ENCODE measurements around the gene ADORA2A. TPM values are rescaled to one million over a fixed set of nuclear protein-coding genes. Genes with fewer than 3 reads are reported as not detected.

The ADORA2A gene
- total RNA-seq = 0.49 and 4.2 TPM in 2 replicates

GRCh38 chr22:24427500-24428164, at the start of gene ADORA2A:
Gene ADORA2A (plus strand): TSS chr22:24427599. CDS start chr22:24433405, 5,806 bp downstream.

Other genes starting within 250 kb of the ADORA2A start
- 0.16 and 1.8 TPM in 2 replicates for gene SUSD2, start 246.1 kb upstream of the ADORA2A start, total RNA-seq
- gene GGT5, start 182.5 kb upstream of the ADORA2A start, total RNA-seq = 7.2 and 12.9 TPM in 2 replicates
- gene SPECC1L, start 156.8 kb upstream of the ADORA2A start, total RNA-seq = 21.2 and 22.4 TPM in 2 replicates
- 0.16 and 0.38 TPM in 2 replicates for gene UPB1, start 67.7 kb downstream of the ADORA2A start, total RNA-seq
- gene GUCD1, start 127.5 kb downstream of the ADORA2A start, total RNA-seq = 130 and 149 TPM in 2 replicates
- 121 and 206 TPM in 2 replicates for gene SNRPD3, start 128.4 kb downstream of the ADORA2A start, total RNA-seq
- gene LRRC75B, start 165.5 kb downstream of the ADORA2A start, total RNA-seq = 5.5 and 34.5 TPM in 2 replicates
- gene GGT1, start 175.6 kb downstream of the ADORA2A start, total RNA-seq = 5.2 and 60.7 TPM in 2 replicates